Measurements from ENCODE around the gene OR6V1. TPM values are rescaled to one million over a fixed set of nuclear protein-coding genes. Genes with fewer than 3 reads are reported as not detected.
A peak's percentile ranks its signal among the peaks of the same experiment; 100 is the strongest.

The OR6V1 gene
- polyA plus RNA-seq, 1 donor (not counting 4 experiments of a cell fraction or from before 2014, with no cell fraction given): not detected

DNA sequence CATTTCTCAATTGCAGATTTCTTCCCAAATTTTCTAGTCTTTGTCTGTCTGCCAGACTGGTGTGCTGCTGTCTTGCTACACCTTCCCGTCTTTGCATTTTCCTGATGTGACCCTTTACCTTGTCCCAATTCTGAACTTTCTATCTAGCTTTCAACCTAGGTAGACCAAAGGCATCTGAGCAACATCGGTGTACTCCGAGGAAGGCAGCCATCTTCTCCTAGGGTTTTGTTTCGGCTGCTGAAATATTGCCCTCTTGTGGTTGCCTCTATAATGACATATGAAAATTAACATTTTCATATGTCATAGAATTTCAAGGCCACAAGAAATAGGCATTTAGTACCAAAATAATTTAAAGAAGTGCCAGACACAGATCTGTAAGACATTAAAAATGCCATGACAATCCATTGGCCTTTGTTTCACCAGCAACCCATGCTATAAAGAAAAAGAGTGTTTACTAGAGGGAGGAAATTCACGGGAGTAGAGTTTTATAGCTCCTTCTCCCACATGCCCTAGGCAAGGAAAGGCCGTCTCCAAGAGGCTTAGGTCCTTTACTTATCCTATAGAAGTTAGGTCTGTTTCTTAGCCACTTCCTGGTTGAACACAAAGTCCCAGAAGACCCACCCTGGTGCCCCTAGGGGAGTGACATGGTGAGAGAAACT is 48.6 kb upstream of the OR6V1 start:
- FAIRE-seq (peak; percentile 76), DNase-seq (ENCODE audit: low read depth, low spot score) (no peak)
- no peaks in the 10 kb centered on the region for H3K4me1 ChIP-seq (ENCODE audit: control insufficient read depth, extremely low read depth, insufficient read depth, low read length)
- H3K27ac ChIP-seq (ENCODE audit: control insufficient read depth, insufficient read depth, low read length): no peak overlapping the region
- H3K4me2 ChIP-seq (ENCODE audit: control insufficient read depth, extremely low read depth, insufficient read depth, low read depth, low read length): peak overlapping the region; percentile 74
- TF ChIP-seq EZH2 (IDR thresholded peaks at IDR 0.05; ENCODE audit: low read length): no peak
- TF ChIP-seq CTCF (optimal IDR thresholded peaks at IDR 0.05 in 1 of 3, IDR thresholded peaks at IDR 0.05 in 1 of 3, conservative IDR thresholded peaks at IDR 0.05 in 1 of 3; ENCODE audit: extremely low read depth in 1 of 3, insufficient read depth in 2 of 3, low read length in 3 of 3): peak; percentile 45 to 66 (median 61)
- H3K36me3 ChIP-seq (ENCODE audit: control insufficient read depth in 2 of 2, extremely low read depth in 1 of 2, insufficient read depth in 2 of 2, low read length in 2 of 2): no peaks in the 10 kb centered on the region
- peak overlapping the region; percentile 71 for H2AFZ ChIP-seq (ENCODE audit: control insufficient read depth, low read length)
- no peaks in the 10 kb centered on the region for H3K9me3 ChIP-seq (ENCODE audit: control insufficient read depth, low read depth, low read length)
- dilution Hi-C loops (cut with MboI; ENCODE audit: extremely low pct_ligation_motif_present, low sequenced_read_pairs): no loop called here
- H3K9ac ChIP-seq (ENCODE audit: control insufficient read depth, extremely low read depth, insufficient read depth, low read length): no peak overlapping the region
- no peaks in the 10 kb centered on the region for H3K79me2 ChIP-seq (ENCODE audit: control insufficient read depth, insufficient read depth, low read length)
- H3K9me1 ChIP-seq (ENCODE audit: control insufficient read depth, extremely low read depth, insufficient read depth, low read length): no peaks in the 10 kb centered on the region
- H3K4me3 ChIP-seq (ENCODE audit: control insufficient read depth in 2 of 3, extremely low read depth in 1 of 3, insufficient read depth in 2 of 3, low read depth in 1 of 3, low read length in 3 of 3): peak overlapping the region in 2 of 3 experiments; percentile 6 to 12
- no peaks in the 10 kb centered on the region for H4K20me1 ChIP-seq (ENCODE audit: control insufficient read depth, extremely low read depth, insufficient read depth, low read length)
- H3K27me3 ChIP-seq (ENCODE audit: control insufficient read depth, extremely low read depth, insufficient read depth, low read length): no peaks in the 10 kb centered on the region

DNA sequence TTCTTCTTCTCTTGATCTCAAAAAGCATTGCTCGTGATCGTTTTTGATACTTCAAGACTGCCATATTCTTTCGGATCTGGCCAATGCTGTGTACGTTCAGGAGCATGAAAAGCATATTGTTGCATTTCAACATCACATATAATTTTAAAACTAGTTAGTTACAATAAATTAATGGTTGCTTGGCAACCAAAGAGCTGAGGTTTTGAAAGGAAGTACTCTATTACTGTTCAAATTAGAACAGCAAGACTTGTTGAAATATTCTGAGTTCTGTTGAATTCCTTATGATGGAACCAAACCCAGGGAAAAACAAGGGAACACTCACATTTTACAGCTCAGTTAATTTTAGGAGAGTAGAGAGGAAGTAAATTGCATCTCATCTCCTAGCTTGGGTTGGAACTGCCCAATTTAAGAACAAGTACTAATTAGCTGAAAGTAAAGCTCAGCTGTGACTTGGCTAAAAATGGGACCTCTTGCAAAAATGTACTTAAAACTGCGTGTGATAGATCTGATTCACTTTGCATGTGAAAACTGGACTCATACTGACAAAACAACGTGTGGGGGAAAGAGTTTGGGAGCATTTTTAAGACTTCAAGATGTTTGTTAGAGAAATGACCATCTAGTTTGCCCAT is 46.4 kb upstream of the OR6V1 start:
- no peak overlapping the region for H2AFZ ChIP-seq (ENCODE audit: control insufficient read depth, low read length)
- H3K79me2 ChIP-seq (ENCODE audit: control insufficient read depth, insufficient read depth, low read length): no peaks in the 10 kb centered on the region
- TF ChIP-seq CTCF (optimal IDR thresholded peaks at IDR 0.05 in 1 of 3, IDR thresholded peaks at IDR 0.05 in 1 of 3, conservative IDR thresholded peaks at IDR 0.05 in 1 of 3; ENCODE audit: extremely low read depth in 1 of 3, insufficient read depth in 2 of 3, low read length in 3 of 3) (no peak), EZH2 (IDR thresholded peaks at IDR 0.05; ENCODE audit: low read length) (no peak)
- H3K27me3 ChIP-seq (ENCODE audit: control insufficient read depth, extremely low read depth, insufficient read depth, low read length): no peaks in the 10 kb centered on the region
- no peaks in the 10 kb centered on the region for H4K20me1 ChIP-seq (ENCODE audit: control insufficient read depth, extremely low read depth, insufficient read depth, low read length)
- H3K9ac ChIP-seq (ENCODE audit: control insufficient read depth, extremely low read depth, insufficient read depth, low read length): no peak overlapping the region
- no peak for FAIRE-seq
- dilution Hi-C loops (cut with MboI; ENCODE audit: extremely low pct_ligation_motif_present, low sequenced_read_pairs): no loop called here
- no peak overlapping the region for H3K4me2 ChIP-seq (ENCODE audit: control insufficient read depth, extremely low read depth, insufficient read depth, low read depth, low read length)
- H3K9me1 ChIP-seq (ENCODE audit: control insufficient read depth, extremely low read depth, insufficient read depth, low read length): no peaks in the 10 kb centered on the region
- no peaks in the 10 kb centered on the region for H3K36me3 ChIP-seq (ENCODE audit: control insufficient read depth in 2 of 2, extremely low read depth in 1 of 2, insufficient read depth in 2 of 2, low read length in 2 of 2)
- H3K4me1 ChIP-seq (ENCODE audit: control insufficient read depth, extremely low read depth, insufficient read depth, low read length): no peaks in the 10 kb centered on the region
- DNase-seq (ENCODE audit: low read depth, low spot score): no peak
- no peak overlapping the region for H3K4me3 ChIP-seq (ENCODE audit: control insufficient read depth in 2 of 3, extremely low read depth in 1 of 3, insufficient read depth in 2 of 3, low read depth in 1 of 3, low read length in 3 of 3)
- no peak overlapping the region for H3K27ac ChIP-seq (ENCODE audit: control insufficient read depth, insufficient read depth, low read length)
- no peaks in the 10 kb centered on the region for H3K9me3 ChIP-seq (ENCODE audit: control insufficient read depth, low read depth, low read length)

Measured in keratinocyte (primary cell).